Adrenal gland (tissue), 12 donors: Measurements from ENCODE around the gene DSN1. TPM values are rescaled to one million over a fixed set of nuclear protein-coding genes. Genes with fewer than 3 reads are reported as not detected.

ENCODE experiments used
- DNase-seq, 7 donors: peaks; one replicate each; pipeline ENCODE4 v3.0.0-alpha.2; 2019 to 2020
- H3K27ac ChIP-seq, 5 donors: fragments of 200-600 bp; sonication (generic) in 4 of 5; 1 replicate in 3 of 5; 2 replicates in 2 of 5; pipeline versions ENCODE4 v1.5.1 to v1.8.0; 2016 to 2020; ENCODE audit warnings: mild to moderate bottlenecking in 1 of 5
- H3K27me3 ChIP-seq: fragments of 200-600 bp; 2 replicates; pipeline ENCODE4 v1.8.0; 2021
- H3K36me3 ChIP-seq, 2 donors: fragments of 200-600 bp; replicated peaks in 1 of 2; 1 replicate in 1 of 2; 2 replicates in 1 of 2; pipeline versions ENCODE4 v1.5.1 to v1.8.0; 2018 to 2022
- H3K4me1 ChIP-seq, 2 donors: fragments of 200-600 bp; replicated peaks in 1 of 2; 1 replicate in 1 of 2; 2 replicates in 1 of 2; pipeline versions ENCODE4 v1.5.1 to v1.8.0; 2018 to 2021
- H3K4me3 ChIP-seq, 4 donors: fragments of 200-600 bp; sonication (generic) in 3 of 4; one replicate each; pipeline ENCODE4 v1.5.1; 2016 to 2018
- H3K9me3 ChIP-seq, 3 donors: fragments of 200-600 bp; sonication (generic) in 1 of 3; replicated peaks in 1 of 3; 1 replicate in 2 of 3; 2 replicates in 1 of 3; pipeline versions ENCODE4 v1.5.1 to v1.8.0; 2016 to 2021
- CTCF ChIP-seq, 6 experiments: fragments of 450-650 bp in 4 of 6; fragments of 200-600 bp in 2 of 6; sonication (generic) in 1 of 6; IDR thresholded peaks; 1 replicate in 5 of 6; 2 replicates in 1 of 6; pipeline versions ENCODE4 v1.5.1 to v1.8.0; 2016 to 2021; ENCODE audit warnings: antibody characterized with exemption in 6 of 6, mild to moderate bottlenecking in 2 of 6, moderate library complexity in 1 of 6
- POLR2A ChIP-seq, 2 donors: fragments of 450-650 bp; IDR thresholded peaks; one replicate each; pipeline ENCODE4 v1.6.1; 2017; ENCODE audit warnings: antibody characterized with exemption in 2 of 2, mild to moderate bottlenecking in 2 of 2, moderate library complexity in 1 of 2
- WGBS, 4 donors: extraction: QIAGEN DNeasy Blood & Tissue Kit in 2 of 4; methylation state at CpG; one replicate each; pipeline versions ENCODE4 v1.1.5 to v1.1.7; 2013 to 2017; 5-methylcytosine and 5-hydroxymethylcytosine counted together
- intact Hi-C, 2 donors: fragments of 100-400 bp; cut with DNase I; formaldehyde crosslinking; loops; one replicate each; pipeline versions ENCODE4 v1.14.1 to v1.15.0; 2022 to 2023
- polyA plus RNA-seq, 3 donors: library from polyadenylated mRNA; stranded (reverse); fragments of 200-250 nt in 2 of 3; fragments of 350-450 nt in 1 of 3; fragmentation: Illumina TruSeq in 1 of 3; extraction: RNeasy Lipid Tissue Mini Kit (QIAGEN cat#74804) in 1 of 3; gene quantifications; one replicate each; pipeline ENCODE4 v1.2.3, GENCODE V29; 2013 to 2014
- total RNA-seq, 9 donors: library from RNA; depleted of rRNA in 4 of 9; stranded (reverse); fragments of >200 nt in 4 of 9; fragments of 120-200 nt in 1 of 9; fragmentation: NEBNext Ultra II Directional in 1 of 9; extraction: Animal tissue kit (Norgen Biotek cat#: 25700) in 1 of 9; gene quantifications; one replicate each; pipeline versions ENCODE4 v1.1.0 to v1.2.4, GENCODE V29; 2013 to 2023
- donor health status: healthy with polysubstance abuse.
- donor health status: Bipolar disorder and iron deficiency.
- donor health status: DM: yes; HTN: yes; CAD: no.
- donor health status: DM: no; HTN: no; CAD: no.
- donor health status: DM: no; HTN: no; CAD: no.
- donor health status: DM: yes; HTN: yes; CAD: no.

DSN1 gene
- total and polyA plus RNA-seq, 12 donors: 6.7 to 23.5 (median 15.5) TPM

- Histone ChIP-seq H3K9me3 (no peaks in the 10 kb centered on the region), H3K27me3 (no peaks in the 10 kb centered on the region), H3K4me1 (peaks cover 4 to 13% of the 10 kb centered on the region in 2 donors), H3K27ac (peak overlapping the region in 3 of 5 donors; percentile 47 to 56 (median 48)), H3K36me3 (peaks cover 0 to 86% of the 10 kb centered on the region in 2 donors), H3K4me3 (no peak overlapping the region)
- DNase-seq: peak in 6 of 7 donors; percentile 53 to 69 (median 64)
- WGBS, 4 donors: 45 to 64% (median 55%) methylated on average over 4 to 5 of the region's 5 CpGs
- intact Hi-C loops: no loop called here
- no peak for TF ChIP-seq CTCF (IDR thresholded peaks at IDR 0.05)
- TF ChIP-seq POLR2A (IDR thresholded peaks at IDR 0.05): no peak
Observed at GRCh38 chr20:36796117-36796516, 22.6 kb upstream of the DSN1 start.

DNA sequence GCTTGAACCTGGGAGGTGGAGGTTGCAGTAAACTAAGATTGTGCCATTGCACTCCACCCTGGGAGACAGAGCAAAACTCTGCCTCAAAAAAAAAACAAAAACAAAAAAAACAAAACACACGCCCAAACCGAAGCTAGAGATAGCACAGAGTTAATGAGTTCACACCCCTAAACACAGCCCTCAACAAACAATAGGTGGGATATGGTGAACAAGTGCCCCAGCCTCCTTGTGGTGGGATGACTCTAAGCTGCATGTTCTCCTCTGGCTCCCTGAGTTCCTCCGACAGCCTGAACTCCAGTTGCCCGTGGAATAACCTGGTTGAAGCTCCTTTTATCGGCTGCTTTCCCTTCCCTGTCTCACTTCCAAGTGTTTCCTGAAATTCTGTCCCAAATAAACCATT lies 22.1 kb upstream of the DSN1 start:
- TF ChIP-seq CTCF (IDR thresholded peaks at IDR 0.05) (no peak), POLR2A (IDR thresholded peaks at IDR 0.05) (no peak)
- peaks cover 0 to 86% of the 10 kb centered on the region in 2 donors for H3K36me3 ChIP-seq
- H3K9me3 ChIP-seq: no peaks in the 10 kb centered on the region
- 58 to 70% (median 60%) methylated on average over 5 of the region's 5 CpGs for WGBS, 4 donors
- intact Hi-C loops: no loop called here
- no peak overlapping the region for H3K4me3 ChIP-seq
- H3K4me1 ChIP-seq: peaks cover 4 to 13% of the 10 kb centered on the region in 2 donors
- no peaks in the 10 kb centered on the region for H3K27me3 ChIP-seq
- H3K27ac ChIP-seq: peak overlapping the region in 2 of 5 donors; percentile 48 to 56
- no peak for DNase-seq

DNA sequence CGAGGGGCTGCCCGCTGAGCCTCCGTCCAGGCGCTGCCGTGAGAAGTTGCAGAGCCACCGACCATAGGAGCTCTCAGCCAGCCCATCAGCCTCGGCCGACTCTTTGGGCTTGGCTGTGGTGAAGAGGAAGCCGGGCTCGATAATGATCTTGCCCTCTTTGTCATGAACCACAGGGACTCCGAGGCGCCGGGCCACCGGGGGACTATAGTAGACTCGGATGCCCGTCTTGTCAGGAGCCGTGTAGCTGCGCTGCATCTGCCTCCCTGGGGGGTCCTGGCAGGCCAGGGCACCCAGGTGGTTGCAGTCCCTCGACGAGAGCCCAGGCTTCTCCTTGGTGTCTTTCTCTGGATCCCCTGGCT lies 20.5 kb upstream of the DSN1 start:
- 89 to 100% (median 93%) methylated on average over 4 to 20 of the region's 20 CpGs for WGBS, 4 donors
- no peak for DNase-seq
- H3K27ac ChIP-seq: no peak overlapping the region
- H3K4me1 ChIP-seq: peaks cover 4 to 13% of the 10 kb centered on the region in 2 donors
- no peaks in the 10 kb centered on the region for H3K9me3 ChIP-seq
- no peak for TF ChIP-seq POLR2A (IDR thresholded peaks at IDR 0.05)
- TF ChIP-seq CTCF (IDR thresholded peaks at IDR 0.05): no peak
- peaks cover 0 to 75% of the 10 kb centered on the region in 2 donors for H3K36me3 ChIP-seq
- intact Hi-C loops: no loop called here
- H3K27me3 ChIP-seq: no peaks in the 10 kb centered on the region
- no peak overlapping the region for H3K4me3 ChIP-seq

DNA sequence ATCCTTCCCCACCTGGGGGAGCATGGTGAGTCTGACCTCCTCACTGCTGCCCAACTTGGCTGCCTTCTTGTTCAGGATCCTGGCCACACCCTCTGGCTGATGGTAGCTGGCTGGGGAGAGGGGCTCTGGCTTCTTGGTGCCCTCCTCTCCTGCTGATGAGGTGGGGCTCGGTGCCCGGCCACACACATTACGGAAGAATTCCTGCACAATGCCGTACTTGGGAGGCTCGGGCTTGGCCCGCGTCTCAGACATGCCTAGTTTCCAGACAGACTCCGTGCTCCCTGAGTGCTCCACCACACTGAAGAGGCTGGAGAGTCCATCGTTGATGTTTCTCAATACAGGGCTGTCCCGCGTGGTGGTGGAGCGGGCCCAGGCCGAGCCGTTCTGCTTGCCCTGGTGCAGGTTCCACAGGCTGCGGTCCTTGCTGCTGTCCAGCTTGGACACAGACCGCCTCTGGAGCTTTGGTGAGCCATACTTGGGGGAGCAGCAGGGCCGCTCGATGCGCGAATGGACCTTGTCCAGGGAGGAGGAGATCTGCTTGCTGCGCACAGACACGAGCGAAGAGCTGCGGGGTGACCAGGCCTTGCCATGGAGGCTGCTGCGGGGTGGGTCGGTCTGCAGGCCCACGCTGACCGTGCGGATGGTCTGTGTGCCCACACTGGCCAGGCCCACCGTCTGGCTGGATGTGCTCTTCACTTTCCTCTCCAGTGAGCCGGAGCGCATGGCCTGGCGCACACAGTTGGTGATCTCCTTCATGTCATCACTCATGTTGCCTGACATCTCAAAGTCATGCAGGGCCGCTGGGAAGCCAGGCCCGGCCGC lies 19.9 kb upstream of the DSN1 start:
- Histone ChIP-seq H3K9me3 (no peaks in the 10 kb centered on the region), H3K27me3 (no peaks in the 10 kb centered on the region), H3K4me1 (peaks cover 4 to 13% of the 10 kb centered on the region in 2 donors), H3K4me3 (no peak overlapping the region), H3K36me3 (peaks cover 0 to 69% of the 10 kb centered on the region in 2 donors), H3K27ac (no peak overlapping the region)
- WGBS, 4 donors: 90 to 93% (median 90%) methylated on average over 14 to 36 of the region's 36 CpGs
- DNase-seq: no peak
- intact Hi-C loops: no loop called here
- TF ChIP-seq POLR2A (IDR thresholded peaks at IDR 0.05): no peak
- no peak for TF ChIP-seq CTCF (IDR thresholded peaks at IDR 0.05)
